IMR-90 (cell line): ENCODE results near the gene PARD3.

Source experiments
- BHLHE40 ChIP-seq: fragments of 150-350 bp; IDR thresholded peaks from 2 replicates; pipeline ENCODE4 v1.6.1; 2016; ENCODE audit warnings: mild to moderate bottlenecking, low read depth, low read length
- CEBPB ChIP-seq: IDR thresholded peaks from 2 replicates; pipeline ENCODE4 v1.6.1; 2012; ENCODE audit warnings: low read depth, low read length, improper control_type of control experiment
- CHD1 ChIP-seq: IDR thresholded peaks from 2 replicates; pipeline ENCODE4 v1.6.1; 2012; ENCODE audit warnings: low read depth, low read length, improper control_type of control experiment
- CTCF ChIP-seq: conservative IDR thresholded peaks from 2 replicates; pipeline ENCODE4 v1.5.1; 2012; ENCODE audit warnings: mild to moderate bottlenecking, low read depth, low read length, improper control_type of control experiment
- FOS ChIP-seq: fragments of 150-350 bp; IDR thresholded peaks from 2 replicates; pipeline ENCODE4 v1.6.1; 2016; ENCODE audit warnings: low read depth, low read length
- MAFK ChIP-seq: IDR thresholded peaks from 2 replicates; pipeline ENCODE4 v1.6.1; 2012; ENCODE audit warnings: low read depth, low read length, improper control_type of control experiment
- MXI1 ChIP-seq: IDR thresholded peaks from 2 replicates; pipeline ENCODE4 v1.6.1; 2012; ENCODE audit warnings: low read depth, mild to moderate bottlenecking, low read length, moderate library complexity, borderline replicate concordance
- NFE2L2 ChIP-seq: fragments of 150-350 bp; IDR thresholded peaks from 2 replicates; pipeline ENCODE4 v1.6.1; 2016; ENCODE audit warnings: low read depth, mild to moderate bottlenecking, low read length
- POLR2A ChIP-seq: IDR thresholded peaks from 2 replicates; pipeline ENCODE4 v1.6.1; 2012; ENCODE audit warnings: mild to moderate bottlenecking, low read depth, low read length
- RAD21 ChIP-seq: IDR thresholded peaks from 2 replicates; pipeline ENCODE4 v1.6.1; 2012; ENCODE audit warnings: low read length, improper control_type of control experiment
- RCOR1 ChIP-seq: IDR thresholded peaks from 2 replicates; pipeline ENCODE4 v1.6.1; 2012; ENCODE audit warnings: mild to moderate bottlenecking, low read length, improper control_type of control experiment; ENCODE audit not compliant: insufficient replicate concordance
- RFX5 ChIP-seq: IDR thresholded peaks from 2 replicates; pipeline ENCODE4 v1.8.0; 2012; ENCODE audit warnings: low read depth, mild to moderate bottlenecking, low read length, moderate library complexity
- SMC3 ChIP-seq: fragments of 150-350 bp; IDR thresholded peaks from 2 replicates; pipeline ENCODE4 v1.6.1; 2016; ENCODE audit warnings: low read depth, mild to moderate bottlenecking, antibody characterized with exemption, low read length, moderate library complexity
- USF2 ChIP-seq: fragments of 150-350 bp; IDR thresholded peaks from 2 replicates; pipeline ENCODE4 v1.6.1; 2017; ENCODE audit warnings: mild to moderate bottlenecking, antibody characterized with exemption, low read length, low read depth

- TF ChIP-seq POLR2A (no peak), FOS (no peak), CTCF (no peak), SMC3 (no peak), RAD21 (no peak), USF2 (no peak), NFE2L2 (no peak), RFX5 (no peak), MAFK (no peak), MXI1 (no peak), CHD1 (no peak), RCOR1 (no peak), BHLHE40 (no peak), CEBPB (no peak)
These were observed 541.8 kb downstream of the PARD3 start for GRCh38 chr10:34273340-34273739.
